SU-DHL-6 (cell line): Measurements from ENCODE around the gene TSPAN4.

ENCODE experiments used
- H2AFZ ChIP-seq: fragments of 200-600 bp; sonication (generic); 2 replicates; pipeline ENCODE4 v1.6.1; 2014; ENCODE audit warnings: low read depth, mild to moderate bottlenecking, moderate library complexity, mixed read lengths, antibody characterized with exemption, low read length; ENCODE audit not compliant: severe bottlenecking
- H3F3A ChIP-seq: fragments of 200-600 bp; shearing (Covaris generic); 2 replicates; pipeline ENCODE4 v1.6.0; 2016; ENCODE audit warnings: antibody characterized with exemption, mild to moderate bottlenecking; ENCODE audit not compliant: insufficient read depth
- H3K27ac ChIP-seq: fragments of 200-600 bp; sonication (generic); 2 replicates; pipeline ENCODE4 v1.5.1; 2016; ENCODE audit warnings: low read depth, mild to moderate bottlenecking, low read length, moderate library complexity, mixed read lengths
- H3K27me3 ChIP-seq: fragments of 200-600 bp; sonication (generic), shearing (Covaris generic); 2 replicates; pipeline ENCODE4 v1.6.0; 2014; ENCODE audit warnings: mild to moderate bottlenecking, low read length
- H3K36me3 ChIP-seq: fragments of 200-600 bp; sonication (generic); 2 replicates; pipeline ENCODE4 v1.6.1; 2014; ENCODE audit warnings: mild to moderate bottlenecking, low read length, mixed read lengths
- H3K4me2 ChIP-seq: fragments of 300-600, 200-600 bp; shearing (Covaris generic), sonication (generic); 2 replicates; pipeline ENCODE4 v1.6.0; 2014; ENCODE audit warnings: low read length, low read depth, mild to moderate bottlenecking; ENCODE audit not compliant: poor library complexity, severe bottlenecking
- H3K4me3 ChIP-seq: fragments of 200-600 bp; sonication (generic); 2 replicates; pipeline ENCODE4 v1.5.1; 2014; ENCODE audit warnings: antibody characterized with exemption, low read length, mild to moderate bottlenecking, mixed read lengths; ENCODE audit not compliant: insufficient read depth, poor library complexity, severe bottlenecking
- H3K79me2 ChIP-seq: fragments of 200-600 bp; sonication (generic); 2 replicates; pipeline ENCODE4 v1.6.1; 2014; ENCODE audit warnings: mild to moderate bottlenecking, low read length, moderate library complexity; ENCODE audit not compliant: insufficient read depth
- H3K9ac ChIP-seq: fragments of 200-600 bp; sonication (generic); 2 replicates; pipeline ENCODE4 v1.7.0; 2014; ENCODE audit warnings: mild to moderate bottlenecking, low read length
- H3K9me2 ChIP-seq: fragments of 200-600 bp; sonication (generic); replicated peaks from 2 replicates; pipeline ENCODE4 v1.6.1; 2014; ENCODE audit warnings: low read length; ENCODE audit not compliant: insufficient read depth
- H3K9me3 ChIP-seq: fragments of 200-600 bp; sonication (generic); 2 replicates; pipeline ENCODE4 v1.6.1; 2014; ENCODE audit warnings: low read length, mixed read lengths; ENCODE audit not compliant: insufficient read depth
- H4K20me1 ChIP-seq: fragments of 200-600 bp; sonication (generic); 2 replicates; pipeline ENCODE4 v1.6.1; 2014; ENCODE audit warnings: low read depth, mild to moderate bottlenecking, antibody characterized with exemption, low read length, moderate library complexity, mixed read lengths
- EZH2phosphoT487 ChIP-seq: fragments of 200-600 bp; sonication (generic), shearing (Covaris generic); conservative IDR thresholded peaks from 2 replicates; pipeline ENCODE4 v1.6.1; 2018; ENCODE audit warnings: mild to moderate bottlenecking, antibody characterized with exemption, low read length, moderate library complexity, mixed read lengths
- TF ChIP-seq, protein P1 (sequence below): fragments of 200-600 bp; sonication (generic); IDR thresholded peaks from one replicate; pipeline ENCODE4 v1.5.1; 2017; ENCODE audit warnings: antibody characterized with exemption, mild to moderate bottlenecking, low read length, moderate library complexity; ENCODE audit not compliant: insufficient read depth, poor library complexity, severe bottlenecking

Gene TSPAN4

GRCh38 chr11:907668-908067 is 65.0 kb downstream of the TSPAN4 start:
- no peaks in the 10 kb centered on the region for H3K36me3 ChIP-seq
- no peak overlapping the region for H3K27ac ChIP-seq
- no peaks in the 10 kb centered on the region for H3K27me3 ChIP-seq
- no peaks in the 10 kb centered on the region for H3K9me3 ChIP-seq
- no peaks in the 10 kb centered on the region; the same call in 1 of the 2 replicates for H4K20me1 ChIP-seq
- no peak overlapping the region for H3K4me2 ChIP-seq
- no peaks in the 10 kb centered on the region for H3F3A ChIP-seq
- no peak for TF ChIP-seq EZH2phosphoT487
- TF ChIP-seq, protein P1, sequence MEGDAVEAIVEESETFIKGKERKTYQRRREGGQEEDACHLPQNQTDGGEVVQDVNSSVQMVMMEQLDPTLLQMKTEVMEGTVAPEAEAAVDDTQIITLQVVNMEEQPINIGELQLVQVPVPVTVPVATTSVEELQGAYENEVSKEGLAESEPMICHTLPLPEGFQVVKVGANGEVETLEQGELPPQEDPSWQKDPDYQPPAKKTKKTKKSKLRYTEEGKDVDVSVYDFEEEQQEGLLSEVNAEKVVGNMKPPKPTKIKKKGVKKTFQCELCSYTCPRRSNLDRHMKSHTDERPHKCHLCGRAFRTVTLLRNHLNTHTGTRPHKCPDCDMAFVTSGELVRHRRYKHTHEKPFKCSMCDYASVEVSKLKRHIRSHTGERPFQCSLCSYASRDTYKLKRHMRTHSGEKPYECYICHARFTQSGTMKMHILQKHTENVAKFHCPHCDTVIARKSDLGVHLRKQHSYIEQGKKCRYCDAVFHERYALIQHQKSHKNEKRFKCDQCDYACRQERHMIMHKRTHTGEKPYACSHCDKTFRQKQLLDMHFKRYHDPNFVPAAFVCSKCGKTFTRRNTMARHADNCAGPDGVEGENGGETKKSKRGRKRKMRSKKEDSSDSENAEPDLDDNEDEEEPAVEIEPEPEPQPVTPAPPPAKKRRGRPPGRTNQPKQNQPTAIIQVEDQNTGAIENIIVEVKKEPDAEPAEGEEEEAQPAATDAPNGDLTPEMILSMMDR, result no peak
- H3K4me3 ChIP-seq, result no peak overlapping the region
- H2AFZ ChIP-seq, result no peak overlapping the region
- no peaks in the 10 kb centered on the region for H3K9me2 ChIP-seq
- no peak overlapping the region for H3K9ac ChIP-seq
- peaks cover 33% of the 10 kb centered on the region for H3K79me2 ChIP-seq

DNA sequence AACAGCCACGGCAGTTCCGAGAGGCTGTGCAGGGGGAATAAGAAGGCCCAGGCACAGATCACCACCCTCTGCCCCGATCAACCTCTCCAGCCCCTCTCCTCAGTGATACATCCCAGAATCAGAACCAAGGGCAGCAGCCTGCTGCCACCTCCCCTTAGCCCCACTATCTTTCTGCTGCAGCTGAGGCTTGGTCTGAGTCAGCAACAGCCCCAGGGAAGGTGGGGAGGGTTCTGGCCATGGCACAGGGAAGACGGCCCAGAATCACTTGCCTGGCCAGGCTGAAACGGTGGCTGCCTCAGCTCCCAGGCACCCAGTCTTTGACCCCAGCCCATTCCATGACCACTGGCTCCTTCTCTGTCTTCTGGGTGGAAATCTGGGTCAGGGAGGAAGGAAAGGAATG is 65.6 kb downstream of the TSPAN4 start:
- H4K20me1 ChIP-seq, result no peaks in the 10 kb centered on the region; the same call in 1 of the 2 replicates
- no peak overlapping the region for H3K9ac ChIP-seq
- H3K9me3 ChIP-seq, result no peaks in the 10 kb centered on the region
- H3K27ac ChIP-seq, result no peak overlapping the region
- TF ChIP-seq EZH2phosphoT487, result no peak
- TF ChIP-seq, protein P1, result no peak
- no peaks in the 10 kb centered on the region for H3K9me2 ChIP-seq
- no peaks in the 10 kb centered on the region for H3K27me3 ChIP-seq
- H3K36me3 ChIP-seq, result no peaks in the 10 kb centered on the region
- no peaks in the 10 kb centered on the region for H3F3A ChIP-seq
- H2AFZ ChIP-seq, result no peak overlapping the region
- H3K4me3 ChIP-seq, result no peak overlapping the region
- peaks cover 33% of the 10 kb centered on the region for H3K79me2 ChIP-seq
- no peak overlapping the region for H3K4me2 ChIP-seq

DNA sequence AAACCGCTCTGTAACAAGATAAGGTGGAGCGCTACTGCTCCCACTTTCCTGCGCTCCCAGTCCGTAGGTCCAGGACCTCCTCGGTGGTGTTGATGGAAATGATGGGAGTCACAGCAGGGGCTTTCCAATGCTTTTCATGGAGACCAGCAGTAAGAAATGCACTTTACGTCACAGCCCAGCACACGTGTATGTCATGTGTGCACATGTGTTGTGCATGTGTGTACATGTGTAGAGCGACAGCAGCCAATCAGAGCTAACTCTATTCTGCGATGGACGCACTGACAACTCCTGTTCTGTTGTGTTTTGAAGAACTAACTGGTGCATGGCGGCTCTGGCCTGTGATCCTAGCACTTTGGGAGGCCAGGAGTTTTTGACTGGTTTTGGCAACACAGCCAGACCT is 66.8 kb downstream of the TSPAN4 start:
- Histone ChIP-seq H4K20me1 (no peaks in the 10 kb centered on the region; the same call in 1 of the 2 replicates), H3K9me2 (no peaks in the 10 kb centered on the region), H3K9ac (peak overlapping the region; percentile 87), H2AFZ (no peak overlapping the region), H3F3A (no peaks in the 10 kb centered on the region), H3K79me2 (peaks cover 33% of the 10 kb centered on the region), H3K4me3 (peak overlapping the region; percentile 95), H3K27ac (no peak overlapping the region), H3K36me3 (no peaks in the 10 kb centered on the region), H3K4me2 (peak overlapping the region; percentile 54), H3K9me3 (no peaks in the 10 kb centered on the region), H3K27me3 (no peaks in the 10 kb centered on the region)
- TF ChIP-seq, protein P1, result no peak
- TF ChIP-seq EZH2phosphoT487, result no peak
